T-helper 17 cell (primary cell): ENCODE results near the gene AFM. TPM values are rescaled to one million over a fixed set of nuclear protein-coding genes. Genes with fewer than 3 reads are reported as not detected.
A peak's percentile ranks its signal among the peaks of the same experiment; 100 is the strongest.

Experiments
- ATAC-seq: fragments of 150-1000 bp; cut with Tn5 transposase; 2 replicates; pipeline ENCODE4 v1.10.0; 2021; ENCODE audit warnings: mild to moderate bottlenecking, moderate library complexity
- DNase-seq, 3 donors: peaks; one replicate each; pipeline versions ENCODE4 v3.0.0 to v3.0.0-alpha.2; 2020 to 2021
- H3K9me3 ChIP-seq: one replicate; pipeline ENCODE4 v1.7.0; 2013; ENCODE audit warnings: low read length, mild to moderate bottlenecking; ENCODE audit not compliant: control insufficient read depth, poor library complexity, severe bottlenecking
- H3K27ac Mint-ChIP-seq: one replicate; pipeline ENCODE4 v1.8.0; 2022; ENCODE audit warnings: mild to moderate bottlenecking, moderate library complexity, mixed read lengths
- H3K27me3 Mint-ChIP-seq: one replicate; pipeline ENCODE4 v1.8.0; 2022; ENCODE audit warnings: mixed read lengths
- H3K36me3 Mint-ChIP-seq: one replicate; pipeline ENCODE4 v1.8.0; 2022; ENCODE audit warnings: low read depth, mixed read lengths
- H3K4me1 Mint-ChIP-seq: one replicate; pipeline ENCODE4 v1.8.0; 2022; ENCODE audit warnings: mild to moderate bottlenecking, mixed read lengths
- H3K4me3 Mint-ChIP-seq: one replicate; pipeline ENCODE4 v1.8.0; 2022; ENCODE audit warnings: mild to moderate bottlenecking, moderate library complexity, mixed read lengths
- total RNA-seq, 4 donors: library from RNA in 2 of 4; stranded (reverse) in 2 of 4; gene quantifications; one replicate each; pipeline ENCODE4 v1.2.3 and lab custom pipeline; 2022 to 2026

The AFM gene
- total RNA-seq, 2 donors from 2014 or later = not detected

DNA sequence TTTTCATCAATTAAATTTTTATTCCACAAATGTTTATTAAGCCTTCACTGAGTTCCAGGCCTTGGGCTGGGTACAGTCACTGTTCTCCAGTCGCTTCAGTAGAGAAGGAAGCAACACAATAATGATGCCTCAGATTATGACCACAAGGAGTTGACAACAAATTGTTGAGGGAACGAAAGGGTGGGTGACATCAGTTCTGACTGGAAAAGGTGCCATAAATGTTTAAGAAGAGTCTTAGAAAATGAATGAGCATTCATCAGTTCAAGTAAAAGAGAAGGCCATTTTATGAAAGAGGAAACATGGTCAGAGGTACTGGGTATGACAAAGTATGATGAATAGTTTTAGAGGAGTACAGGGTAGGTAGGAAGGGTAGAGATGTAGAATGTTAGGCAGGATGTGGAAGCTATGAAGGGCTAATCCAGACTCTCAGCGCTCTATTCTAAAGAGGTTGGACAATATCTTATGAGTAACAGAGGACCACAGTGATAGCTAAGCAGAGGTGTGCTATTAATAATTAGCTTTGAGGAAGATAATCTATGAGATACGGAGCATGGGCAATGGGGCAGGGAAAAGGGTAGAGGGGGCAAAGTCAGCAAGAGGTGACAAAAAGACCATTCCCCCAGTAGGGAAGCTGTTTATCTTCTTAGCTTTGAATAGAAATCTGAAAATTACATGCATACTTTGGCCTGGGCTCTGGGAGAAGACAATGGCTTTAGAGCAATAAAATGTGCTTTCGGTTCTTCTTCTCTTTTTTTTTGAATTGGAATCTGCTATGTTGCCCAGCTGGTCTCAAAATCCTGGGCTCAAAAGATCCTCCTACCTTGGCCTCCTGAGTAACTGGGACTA is 25.1 kb upstream of the AFM start:
- H3K9me3 ChIP-seq = no peaks in the 10 kb centered on the region
- DNase-seq = no peak
- Mint-ChIP-seq H3K4me3 (no peak overlapping the region), H3K4me1 (no peaks in the 10 kb centered on the region), H3K36me3 (no peaks in the 10 kb centered on the region), H3K27me3 (no peaks in the 10 kb centered on the region), H3K27ac (no peak overlapping the region)
- ATAC-seq = no peak

DNA sequence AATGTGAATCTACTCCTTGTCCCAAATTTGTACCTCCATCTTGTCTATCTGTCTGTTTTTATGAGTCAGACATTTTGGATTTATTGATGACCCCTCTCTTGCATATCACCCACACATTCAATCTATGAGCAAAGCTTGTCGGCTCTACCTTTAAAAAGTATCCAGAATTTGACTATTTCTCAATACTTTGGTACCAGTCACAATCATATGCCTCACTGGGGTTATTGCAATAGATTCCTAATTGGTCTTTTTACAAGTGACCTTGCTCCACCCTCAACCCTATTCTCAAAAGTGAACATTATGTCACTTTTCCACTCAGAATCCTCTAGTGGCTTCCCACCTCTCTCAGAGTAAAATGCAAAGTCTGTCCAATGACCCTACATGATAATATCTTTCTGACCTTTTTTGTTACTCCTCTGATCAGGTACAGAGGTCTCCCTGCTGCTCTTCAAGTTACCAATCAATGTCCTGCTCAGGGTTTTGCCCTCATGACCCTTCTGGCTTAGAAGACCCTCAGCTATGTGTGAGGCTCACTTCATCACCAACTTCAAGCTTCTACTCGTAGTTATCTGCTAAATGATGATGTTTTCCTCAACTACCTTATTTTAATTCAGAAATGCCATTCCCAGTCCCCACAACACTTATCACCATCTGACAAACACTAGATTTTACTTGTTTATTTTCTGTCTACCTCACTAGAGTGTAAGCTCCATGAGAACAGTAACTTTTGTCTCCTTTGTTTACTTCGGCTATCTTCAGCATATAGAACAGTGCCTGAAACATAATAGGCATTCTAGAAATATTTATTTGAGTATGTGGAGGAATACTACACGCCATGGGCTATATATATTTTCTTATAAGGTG is 23.1 kb upstream of the AFM start:
- H3K36me3 Mint-ChIP-seq = no peaks in the 10 kb centered on the region
- no peak for DNase-seq
- ATAC-seq = no peak
- no peak overlapping the region for H3K4me3 Mint-ChIP-seq
- no peaks in the 10 kb centered on the region for H3K27me3 Mint-ChIP-seq
- H3K9me3 ChIP-seq = no peaks in the 10 kb centered on the region
- H3K27ac Mint-ChIP-seq = no peak overlapping the region
- no peaks in the 10 kb centered on the region for H3K4me1 Mint-ChIP-seq

DNA sequence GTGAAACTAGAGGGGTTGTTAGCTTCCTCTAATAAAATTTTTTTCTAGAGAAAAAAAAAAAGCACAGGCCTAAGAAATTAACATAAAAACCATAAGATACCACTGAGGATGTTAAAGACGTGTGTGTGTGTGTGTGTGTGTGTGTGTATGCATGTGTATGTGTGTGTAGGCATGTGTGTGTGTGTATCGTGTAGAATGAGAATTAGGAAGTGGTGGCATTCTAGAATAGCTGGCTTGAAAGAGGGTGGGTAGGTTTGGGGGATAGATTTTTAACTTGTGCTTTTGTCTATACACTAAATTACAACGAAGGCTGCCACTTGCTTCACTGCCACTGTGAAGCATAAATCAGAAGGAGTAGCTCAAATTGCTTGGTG is 22.5 kb upstream of the AFM start:
- ATAC-seq = no peak
- Mint-ChIP-seq H3K4me1 (no peaks in the 10 kb centered on the region), H3K36me3 (no peaks in the 10 kb centered on the region), H3K27ac (no peak overlapping the region), H3K4me3 (no peak overlapping the region), H3K27me3 (no peaks in the 10 kb centered on the region)
- no peak for DNase-seq
- no peaks in the 10 kb centered on the region for H3K9me3 ChIP-seq

DNA sequence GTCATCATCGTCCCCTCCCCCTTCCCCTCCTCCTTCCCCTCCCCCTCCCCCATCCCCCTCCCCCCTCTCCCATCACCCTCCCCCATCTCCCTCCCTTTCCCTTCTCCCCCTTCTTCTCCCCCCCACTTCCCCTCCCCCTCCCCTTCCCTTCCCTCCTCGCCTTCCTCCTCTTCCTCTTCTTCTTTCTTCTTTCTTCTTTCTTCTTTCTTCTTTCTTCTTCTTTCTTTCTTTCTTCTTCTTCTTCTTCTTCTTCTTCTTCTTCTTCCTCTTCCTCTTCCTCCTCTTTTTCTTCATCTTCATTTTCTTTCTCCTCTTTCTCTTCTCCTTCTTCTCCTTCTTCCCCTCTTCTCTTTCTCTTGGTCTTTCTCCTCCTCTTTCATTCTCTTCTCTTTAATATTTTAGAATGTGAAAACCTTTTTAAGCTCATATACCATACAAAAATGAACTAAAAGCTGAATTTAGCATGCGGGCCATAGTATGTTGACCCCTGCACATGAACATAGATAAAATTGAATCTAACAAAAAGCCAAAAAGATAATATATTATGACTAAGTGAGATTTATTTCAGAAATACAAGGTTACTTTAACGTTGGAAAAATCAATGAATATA is 20.5 kb upstream of the AFM start:
- no peak overlapping the region for H3K4me3 Mint-ChIP-seq
- ATAC-seq (no peak), DNase-seq (no peak)
- no peaks in the 10 kb centered on the region for H3K36me3 Mint-ChIP-seq
- H3K27me3 Mint-ChIP-seq = no peaks in the 10 kb centered on the region
- H3K27ac Mint-ChIP-seq = no peak overlapping the region
- peaks cover 2% of the 10 kb centered on the region for H3K4me1 Mint-ChIP-seq
- no peaks in the 10 kb centered on the region for H3K9me3 ChIP-seq

DNA sequence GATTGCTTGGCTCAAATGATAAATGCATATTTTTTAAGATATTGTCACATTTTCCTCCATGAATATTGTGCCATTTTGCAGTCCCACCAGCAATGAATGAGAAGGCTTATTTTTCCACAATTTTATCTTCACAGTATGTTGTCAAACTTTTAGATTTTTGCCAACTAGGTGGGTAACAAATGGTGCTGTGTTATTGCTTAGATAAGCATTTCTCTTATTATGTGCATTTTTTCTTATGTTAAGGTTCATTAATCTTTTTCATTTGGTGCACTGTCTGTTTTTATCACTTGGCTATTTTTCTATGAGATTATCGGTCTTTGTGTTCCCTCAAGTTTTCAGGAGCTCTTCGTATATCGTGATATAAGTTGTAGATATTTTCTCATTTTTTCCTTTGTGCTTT is 13.4 kb upstream of the AFM start:
- DNase-seq (no peak), ATAC-seq (no peak)
- Mint-ChIP-seq H3K4me3 (no peak overlapping the region), H3K4me1 (peaks cover 2% of the 10 kb centered on the region), H3K27me3 (peaks cover 6% of the 10 kb centered on the region), H3K36me3 (no peaks in the 10 kb centered on the region), H3K27ac (no peak overlapping the region)
- H3K9me3 ChIP-seq = no peaks in the 10 kb centered on the region

DNA sequence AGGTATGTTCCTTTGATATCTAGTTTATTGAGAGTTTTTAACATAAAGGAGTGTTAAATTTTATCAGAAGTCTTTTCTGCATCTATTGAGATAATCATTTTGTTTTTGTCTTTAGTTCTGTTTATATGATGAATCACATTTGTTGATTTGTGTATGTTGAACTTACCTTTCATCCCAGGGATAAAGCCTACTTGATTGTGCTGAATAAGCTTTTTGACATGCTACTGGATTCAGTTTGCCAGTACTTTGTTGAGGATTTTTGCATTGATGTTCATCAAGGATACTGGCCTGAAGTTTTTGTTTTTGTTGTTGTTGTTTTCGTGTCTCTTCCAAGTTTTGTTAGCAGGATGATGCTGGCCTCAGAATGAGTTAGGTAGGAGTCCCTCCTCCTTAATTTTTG is 10.8 kb upstream of the AFM start:
- DNase-seq = no peak
- ATAC-seq = no peak
- no peak overlapping the region for H3K4me3 Mint-ChIP-seq
- H3K36me3 Mint-ChIP-seq = no peaks in the 10 kb centered on the region
- H3K4me1 Mint-ChIP-seq = no peaks in the 10 kb centered on the region
- no peaks in the 10 kb centered on the region for H3K9me3 ChIP-seq
- H3K27me3 Mint-ChIP-seq = peaks cover 6% of the 10 kb centered on the region
- no peak overlapping the region for H3K27ac Mint-ChIP-seq

DNA sequence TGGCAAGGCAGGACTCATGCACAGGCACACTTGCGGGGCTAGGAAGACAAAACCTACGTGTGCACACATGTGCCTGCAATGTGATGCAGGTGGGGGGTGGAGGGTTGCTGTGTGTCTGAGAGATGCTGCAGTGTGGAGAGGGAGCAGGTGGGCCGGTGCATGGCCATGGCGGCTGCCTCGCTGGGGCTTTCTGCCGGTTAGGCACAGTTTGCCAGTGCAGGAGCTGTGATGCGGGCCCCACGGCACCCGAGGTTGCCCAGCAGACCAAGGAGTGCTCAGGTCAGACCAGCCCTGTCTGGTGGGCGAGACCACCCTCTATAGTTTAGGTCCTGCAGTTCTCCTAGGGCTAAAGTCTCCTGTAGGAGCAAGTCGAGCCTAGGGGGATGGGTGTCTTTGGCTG is 4.4 kb upstream of the AFM start:
- H3K27ac Mint-ChIP-seq = no peak overlapping the region
- peaks cover 2% of the 10 kb centered on the region for H3K36me3 Mint-ChIP-seq

DNA sequence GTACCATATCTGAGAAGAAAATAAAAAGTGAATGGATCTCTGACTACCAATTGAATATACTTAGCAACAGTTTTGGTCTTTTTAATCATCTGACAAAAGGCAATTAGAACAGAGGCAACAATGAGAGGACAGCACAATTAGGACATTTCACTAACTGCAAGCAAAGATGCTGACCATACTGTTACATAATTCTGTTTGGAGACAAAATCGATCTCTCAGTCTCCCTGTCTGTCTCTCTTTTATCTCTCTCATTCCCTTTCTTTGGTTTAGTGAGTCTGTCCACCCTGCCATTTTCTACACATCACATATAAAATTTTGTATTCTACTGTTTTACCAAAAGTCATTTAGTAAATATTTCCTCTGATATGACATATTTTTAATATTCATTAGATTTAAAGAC is 2.2 kb upstream of the AFM start:
- no peak for ATAC-seq
- Mint-ChIP-seq H3K27me3 (peaks cover 10% of the 10 kb centered on the region), H3K27ac (no peak overlapping the region), H3K36me3 (peaks cover 2% of the 10 kb centered on the region), H3K4me1 (no peaks in the 10 kb centered on the region), H3K4me3 (no peak overlapping the region)
- no peak for DNase-seq
- no peaks in the 10 kb centered on the region for H3K9me3 ChIP-seq

More for the DNA sequence above, 4.4 kb upstream of the AFM start:
- ATAC-seq (no peak), DNase-seq (no peak)
- Mint-ChIP-seq H3K27me3 (peaks cover 2% of the 10 kb centered on the region), H3K4me3 (no peak overlapping the region), H3K4me1 (no peaks in the 10 kb centered on the region)
- H3K9me3 ChIP-seq = no peaks in the 10 kb centered on the region

DNA sequence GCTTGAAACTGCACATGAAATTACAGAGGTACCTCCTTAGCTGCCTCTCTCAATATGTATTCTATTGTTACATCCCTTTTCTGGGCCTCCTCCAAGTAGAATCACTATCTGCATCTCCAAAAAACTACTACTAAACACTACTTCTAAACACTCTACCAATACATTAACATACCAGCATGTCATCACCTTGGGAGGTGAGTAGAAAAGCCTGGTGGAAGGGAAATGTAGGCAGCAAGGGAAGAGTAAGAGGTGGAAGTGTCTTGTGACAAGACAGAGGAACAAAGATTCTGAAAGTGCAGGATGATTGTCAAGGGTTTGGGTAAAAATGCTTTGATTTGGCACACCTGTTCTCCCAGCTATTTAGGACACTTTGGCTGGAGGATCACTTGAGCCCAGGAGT is 3.5 kb downstream of the AFM start:
- Mint-ChIP-seq H3K4me1 (no peaks in the 10 kb centered on the region), H3K27ac (no peak overlapping the region), H3K4me3 (no peak overlapping the region), H3K27me3 (peaks cover 14% of the 10 kb centered on the region), H3K36me3 (peaks cover 2% of the 10 kb centered on the region)
- no peak for ATAC-seq
- H3K9me3 ChIP-seq = no peaks in the 10 kb centered on the region
- no peak for DNase-seq

DNA sequence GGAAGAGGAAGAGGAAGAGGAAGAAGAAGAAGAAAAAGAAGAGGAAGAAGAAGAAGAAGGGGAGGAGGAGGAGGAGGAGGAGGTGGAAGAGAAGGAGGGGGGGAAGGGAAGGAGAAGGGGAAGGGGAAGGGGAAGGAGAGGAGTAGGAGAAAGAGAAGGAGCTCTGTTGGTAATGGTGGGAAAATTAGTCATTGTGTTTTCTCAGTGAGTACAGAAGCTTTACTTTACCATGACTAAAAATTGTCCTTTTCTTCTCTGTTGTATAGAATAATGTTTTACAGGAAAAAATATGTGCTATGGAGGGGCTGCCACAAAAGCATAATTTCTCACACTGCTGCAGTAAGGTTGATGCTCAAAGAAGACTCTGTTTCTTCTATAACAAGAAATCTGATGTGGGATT is 4.1 kb downstream of the AFM start:
- H3K4me1 Mint-ChIP-seq = no peaks in the 10 kb centered on the region
- H3K27me3 Mint-ChIP-seq = peaks cover 15% of the 10 kb centered on the region
- H3K4me3 Mint-ChIP-seq = no peak overlapping the region
- DNase-seq = no peak
- H3K27ac Mint-ChIP-seq = no peak overlapping the region
- H3K9me3 ChIP-seq = no peaks in the 10 kb centered on the region
- no peak for ATAC-seq
- H3K36me3 Mint-ChIP-seq = peaks cover 2% of the 10 kb centered on the region

DNA sequence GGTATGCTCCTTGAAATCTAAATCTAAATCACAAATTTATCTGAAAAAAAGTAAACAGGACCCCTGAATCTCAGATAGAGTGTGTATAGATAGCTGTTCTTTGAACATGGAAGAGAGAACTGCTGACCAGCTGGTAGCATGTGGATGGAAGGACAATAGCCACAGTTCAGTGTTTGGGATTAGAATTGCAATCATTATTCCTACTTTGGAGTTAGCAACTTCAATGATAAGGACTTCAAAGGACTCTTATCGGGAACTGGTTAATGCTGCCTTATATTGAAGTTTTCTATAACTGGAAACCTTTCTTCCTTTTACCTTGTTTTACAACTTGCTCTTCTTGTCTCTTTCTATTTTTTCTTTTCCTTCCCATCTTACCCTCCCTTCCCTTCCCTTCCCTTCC is 5.0 kb downstream of the AFM start:
- no peak for DNase-seq
- H3K27ac Mint-ChIP-seq = no peak overlapping the region
- ATAC-seq = no peak
- no peaks in the 10 kb centered on the region for H3K4me1 Mint-ChIP-seq
- H3K27me3 Mint-ChIP-seq = peaks cover 18% of the 10 kb centered on the region
- H3K4me3 Mint-ChIP-seq = no peak overlapping the region
- H3K36me3 Mint-ChIP-seq = no peaks in the 10 kb centered on the region
- H3K9me3 ChIP-seq = no peaks in the 10 kb centered on the region

DNA sequence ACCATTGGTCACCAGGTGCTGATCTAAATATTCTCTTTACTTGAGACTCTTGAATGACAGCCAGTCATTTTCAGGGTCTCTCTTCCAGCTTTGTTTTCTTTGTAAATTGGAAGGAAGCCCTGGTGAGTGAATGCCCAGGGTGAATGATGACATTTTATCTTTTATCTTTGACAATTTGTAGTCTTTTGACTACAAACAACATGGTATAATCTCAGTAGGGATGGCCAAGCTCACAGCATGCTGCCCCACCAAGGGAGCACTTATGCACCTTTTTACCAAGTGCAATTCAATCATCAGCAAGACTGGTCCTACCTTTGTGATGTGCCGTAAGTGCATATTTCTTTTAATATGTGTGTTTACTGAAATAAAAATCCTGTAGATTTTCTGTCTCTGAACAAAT is 5.7 kb downstream of the AFM start:
- H3K9me3 ChIP-seq = no peaks in the 10 kb centered on the region
- DNase-seq (no peak), ATAC-seq (no peak)
- Mint-ChIP-seq H3K27me3 (peaks cover 15% of the 10 kb centered on the region), H3K36me3 (no peaks in the 10 kb centered on the region), H3K4me1 (no peaks in the 10 kb centered on the region), H3K4me3 (no peak overlapping the region), H3K27ac (no peak overlapping the region)

DNA sequence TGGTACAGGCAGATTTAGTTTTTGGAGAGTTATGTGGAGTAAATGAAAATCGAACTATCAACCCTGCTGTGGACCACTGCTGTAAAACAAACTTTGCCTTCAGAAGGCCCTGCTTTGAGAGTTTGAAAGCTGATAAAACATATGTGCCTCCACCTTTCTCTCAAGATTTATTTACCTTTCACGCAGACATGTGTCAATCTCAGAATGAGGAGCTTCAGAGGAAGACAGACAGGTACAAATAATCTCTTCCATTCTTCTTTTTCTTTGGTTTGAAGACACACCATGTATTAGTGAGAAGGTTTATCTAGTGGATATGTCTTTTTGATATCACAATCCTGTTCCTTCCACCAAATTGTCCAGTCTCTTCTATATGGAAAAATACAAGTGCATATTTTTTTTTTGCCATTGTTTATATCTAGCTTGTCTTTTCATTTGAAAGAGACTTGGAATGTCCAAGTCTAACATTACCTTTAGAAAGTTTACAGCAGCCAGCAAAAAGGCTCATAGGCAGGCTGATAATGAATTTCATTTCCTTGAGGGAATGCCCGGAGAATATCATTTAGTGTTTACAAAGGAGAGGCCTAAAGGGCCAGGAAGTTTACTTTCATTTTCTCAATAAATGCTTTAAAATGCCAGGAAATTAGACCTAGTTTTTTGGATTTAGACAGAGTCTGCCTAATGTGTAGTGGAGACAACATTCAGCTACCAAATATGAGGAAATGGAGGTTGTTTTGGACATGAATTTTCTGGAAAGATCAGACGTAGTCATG is 18.6 kb downstream of the AFM start:
- Mint-ChIP-seq H3K36me3 (no peaks in the 10 kb centered on the region), H3K4me1 (peaks cover 6% of the 10 kb centered on the region), H3K27me3 (peaks cover 8% of the 10 kb centered on the region), H3K4me3 (peak overlapping the region; percentile 8), H3K27ac (no peak overlapping the region)
- H3K9me3 ChIP-seq = no peaks in the 10 kb centered on the region
- DNase-seq = no peak
- ATAC-seq = no peak
